Gastrocnemius medialis (tissue), 4 donors: ENCODE results near the gene CATSPER1. TPM values are rescaled to one million over a fixed set of nuclear protein-coding genes. Genes with fewer than 3 reads are reported as not detected.

Source experiments
- ATAC-seq, 2 donors: fragments of 150-250 bp; one replicate each; pipeline ENCODE4 v1.9.1; 2016
- DNase-seq, 2 donors: peaks; one replicate each; pipeline ENCODE4 v3.0.0-alpha.2; 2019
- H3K27ac ChIP-seq, 4 donors: fragments of 200-600 bp; sonication (generic); 1 replicate in 1 of 4; 2 replicates in 3 of 4; pipeline ENCODE4 v1.5.1; 2016 to 2018; ENCODE audit warnings: mild to moderate bottlenecking in 2 of 4, moderate library complexity in 1 of 4
- H3K27me3 ChIP-seq, 3 donors: fragments of 200-600 bp; sonication (generic) in 2 of 3; 1 replicate in 1 of 3; 2 replicates in 2 of 3; pipeline versions ENCODE4 v1.5.1 to v1.6.0; 2016 to 2019; ENCODE audit warnings: mild to moderate bottlenecking in 1 of 3, moderate library complexity in 1 of 3
- H3K36me3 ChIP-seq, 2 donors: fragments of 200-600 bp; sonication (generic) in 1 of 2; one replicate each; pipeline ENCODE4 v1.5.1; 2017 to 2018
- H3K4me1 ChIP-seq, 2 donors: fragments of 200-600 bp; sonication (generic) in 1 of 2; one replicate each; pipeline ENCODE4 v1.5.1; 2016 to 2017; ENCODE audit warnings: mild to moderate bottlenecking in 2 of 2
- H3K4me3 ChIP-seq, 4 donors: fragments of 200-600 bp; sonication (generic) in 3 of 4; 1 replicate in 1 of 4; 2 replicates in 3 of 4; pipeline ENCODE4 v1.5.1; 2016 to 2019; ENCODE audit warnings: mild to moderate bottlenecking in 2 of 4
- H3K9me3 ChIP-seq, 3 donors: fragments of 200-600 bp; sonication (generic) in 2 of 3; 1 replicate in 1 of 3; 2 replicates in 2 of 3; pipeline ENCODE4 v1.5.1; 2016 to 2019
- POLR2A ChIP-seq, 2 donors: fragments of 450-650 bp; IDR thresholded peaks; one replicate each; pipeline ENCODE4 v1.6.1; 2017; ENCODE audit warnings: antibody characterized with exemption in 2 of 2, mild to moderate bottlenecking in 2 of 2, moderate library complexity in 2 of 2
- in situ Hi-C, 4 donors: fragments of 200-750 bp; cut with MboI; loops; one replicate each; pipeline versions ENCODE4 v1.15.0 to v1.8.0; 2017; ENCODE audit warnings: low sequenced_read_pairs in 4 of 4
- intact Hi-C: fragments of 100-400 bp; cut with DNase I; formaldehyde crosslinking; loops from one replicate; pipeline ENCODE4 v1.15.1; 2023; ENCODE audit warnings: low total_unique reads
- total RNA-seq, 4 donors: library from RNA; depleted of rRNA; stranded (reverse); fragments of >200 nt; gene quantifications; one replicate each; pipeline versions ENCODE4 v1.1.0 to v1.2.3, GENCODE V29; 2016
- TF ChIP-seq, protein P1 (sequence below), 5 experiments: fragments of 450-650 bp in 3 of 5; fragments of 200-600 bp in 2 of 5; sonication (generic) in 2 of 5; IDR thresholded peaks in 4 of 5; conservative IDR thresholded peaks in 1 of 5; 1 replicate in 4 of 5; 2 replicates in 1 of 5; pipeline ENCODE4 v1.5.1; 2016 to 2019; ENCODE audit warnings: antibody characterized with exemption in 5 of 5, mild to moderate bottlenecking in 3 of 5, moderate library complexity in 3 of 5

CATSPER1 gene
- total RNA-seq, 4 donors from 2014 or later = not detected

DNA sequence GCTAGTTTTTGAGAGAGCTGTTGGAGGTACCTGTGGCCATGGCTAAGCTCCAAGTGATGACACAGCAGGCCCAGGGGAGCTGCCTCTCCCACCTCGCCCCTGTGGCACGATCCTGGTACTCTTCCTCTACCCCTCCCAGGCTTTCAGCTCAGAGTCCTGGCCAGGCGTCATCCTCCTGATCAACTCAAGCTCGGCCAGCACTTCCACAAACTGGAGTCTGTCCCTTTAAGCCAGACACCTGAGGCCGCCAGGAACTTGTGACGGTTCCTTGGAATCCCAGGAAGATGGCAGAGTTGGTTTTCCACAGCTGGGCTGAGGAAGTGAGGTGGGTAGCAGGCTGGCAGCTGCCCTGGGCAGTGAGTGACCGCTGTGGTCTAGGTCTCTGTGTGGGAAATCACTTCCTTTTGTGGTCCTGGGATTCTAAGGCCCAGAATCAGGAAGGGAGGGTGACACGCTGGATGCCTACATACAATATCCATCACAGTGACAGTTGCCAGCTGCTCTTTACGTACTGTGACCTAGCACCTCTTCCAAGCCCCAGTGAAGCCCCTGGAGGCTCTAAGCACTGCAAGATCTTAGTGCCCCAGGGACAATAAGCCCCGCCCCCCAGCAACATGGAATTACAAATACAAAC is 17.7 kb downstream of the CATSPER1 start:
- ATAC-seq (no peak), DNase-seq (no peak)
- in situ Hi-C loops = no loop called here
- Histone ChIP-seq H3K36me3 (peaks cover 2 to 22% of the 10 kb centered on the region in 2 donors), H3K4me3 (no peak overlapping the region), H3K4me1 (peaks cover 8 to 27% of the 10 kb centered on the region in 2 donors), H3K27ac (no peak overlapping the region), H3K9me3 (no peaks in the 10 kb centered on the region), H3K27me3 (peaks cover 12 to 18% (median 17%) of the 10 kb centered on the region in 3 donors)
- intact Hi-C loops = no loop called here
- TF ChIP-seq, protein P1, sequence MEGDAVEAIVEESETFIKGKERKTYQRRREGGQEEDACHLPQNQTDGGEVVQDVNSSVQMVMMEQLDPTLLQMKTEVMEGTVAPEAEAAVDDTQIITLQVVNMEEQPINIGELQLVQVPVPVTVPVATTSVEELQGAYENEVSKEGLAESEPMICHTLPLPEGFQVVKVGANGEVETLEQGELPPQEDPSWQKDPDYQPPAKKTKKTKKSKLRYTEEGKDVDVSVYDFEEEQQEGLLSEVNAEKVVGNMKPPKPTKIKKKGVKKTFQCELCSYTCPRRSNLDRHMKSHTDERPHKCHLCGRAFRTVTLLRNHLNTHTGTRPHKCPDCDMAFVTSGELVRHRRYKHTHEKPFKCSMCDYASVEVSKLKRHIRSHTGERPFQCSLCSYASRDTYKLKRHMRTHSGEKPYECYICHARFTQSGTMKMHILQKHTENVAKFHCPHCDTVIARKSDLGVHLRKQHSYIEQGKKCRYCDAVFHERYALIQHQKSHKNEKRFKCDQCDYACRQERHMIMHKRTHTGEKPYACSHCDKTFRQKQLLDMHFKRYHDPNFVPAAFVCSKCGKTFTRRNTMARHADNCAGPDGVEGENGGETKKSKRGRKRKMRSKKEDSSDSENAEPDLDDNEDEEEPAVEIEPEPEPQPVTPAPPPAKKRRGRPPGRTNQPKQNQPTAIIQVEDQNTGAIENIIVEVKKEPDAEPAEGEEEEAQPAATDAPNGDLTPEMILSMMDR (IDR thresholded peaks at IDR 0.05 in 4 of 5, conservative IDR thresholded peaks at IDR 0.05 in 1 of 5) = no peak
- no peak for TF ChIP-seq POLR2A (IDR thresholded peaks at IDR 0.05)

DNA sequence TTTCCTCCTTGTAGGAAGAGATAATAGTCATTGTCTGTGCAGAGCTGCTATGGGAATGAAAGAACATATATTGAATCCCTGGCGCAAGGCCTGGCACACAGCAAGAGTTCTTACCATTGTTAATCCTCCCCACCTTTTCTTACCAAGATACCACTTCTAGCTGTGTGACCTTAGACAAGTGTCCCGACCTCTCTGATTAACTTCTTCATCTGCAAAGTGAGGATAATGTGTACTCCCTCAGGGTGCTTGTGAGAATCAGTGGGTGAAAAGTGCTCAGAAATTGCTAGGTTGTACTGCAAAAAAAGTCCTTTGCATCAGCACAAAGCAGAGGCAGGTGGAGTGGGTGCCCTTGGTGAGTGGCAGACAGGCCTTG is 18.2 kb downstream of the CATSPER1 start:
- H3K27me3 ChIP-seq = peaks cover 8 to 15% (median 15%) of the 10 kb centered on the region in 3 donors
- no peak overlapping the region for H3K27ac ChIP-seq
- peaks cover 13 to 32% of the 10 kb centered on the region in 2 donors for H3K4me1 ChIP-seq
- DNase-seq (no peak), ATAC-seq (no peak)
- intact Hi-C loops (no loop called here), in situ Hi-C loops (no loop called here)
- H3K9me3 ChIP-seq = no peaks in the 10 kb centered on the region
- no peak overlapping the region for H3K4me3 ChIP-seq
- TF ChIP-seq, protein P1 (IDR thresholded peaks at IDR 0.05 in 4 of 5, conservative IDR thresholded peaks at IDR 0.05 in 1 of 5) = no peak
- TF ChIP-seq POLR2A (IDR thresholded peaks at IDR 0.05) = no peak
- H3K36me3 ChIP-seq = peaks cover 2 to 24% of the 10 kb centered on the region in 2 donors

DNA sequence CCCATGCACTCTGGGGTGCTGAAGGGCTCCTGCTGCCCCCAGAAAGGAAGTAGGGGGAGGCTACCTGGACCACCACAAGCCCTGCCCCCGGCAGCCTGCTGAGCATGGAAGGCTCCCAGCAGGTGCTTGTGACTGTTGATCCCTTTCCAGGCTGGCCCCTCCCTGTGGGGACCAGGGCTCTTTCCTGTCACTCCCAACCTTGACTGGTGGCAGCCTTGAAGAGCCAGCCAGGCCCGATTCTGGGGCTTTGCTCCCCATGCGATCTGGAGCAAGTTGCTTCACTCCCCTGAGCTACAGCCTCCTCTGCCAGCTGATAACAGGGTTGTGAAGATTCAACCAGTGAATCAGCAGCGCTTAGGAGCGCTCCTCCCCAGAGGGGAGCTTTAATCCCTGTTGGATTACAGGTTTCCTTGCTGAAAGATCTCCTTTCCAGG is 19.1 kb downstream of the CATSPER1 start:
- no peak for ATAC-seq
- Histone ChIP-seq H3K27ac (peak overlapping the region; percentile 5 to 97 (median 47)), H3K36me3 (peaks cover 2 to 24% of the 10 kb centered on the region in 2 donors), H3K4me1 (peaks cover 15 to 34% of the 10 kb centered on the region in 2 donors), H3K9me3 (no peaks in the 10 kb centered on the region), H3K27me3 (peaks cover 3 to 9% (median 8%) of the 10 kb centered on the region in 3 donors), H3K4me3 (no peak overlapping the region)
- in situ Hi-C loops (no loop called here), intact Hi-C loops (no loop called here)
- no peak for DNase-seq
- TF ChIP-seq, protein P1 (IDR thresholded peaks at IDR 0.05 in 4 of 5, conservative IDR thresholded peaks at IDR 0.05 in 1 of 5) = no peak
- TF ChIP-seq POLR2A (IDR thresholded peaks at IDR 0.05) = no peak

DNA sequence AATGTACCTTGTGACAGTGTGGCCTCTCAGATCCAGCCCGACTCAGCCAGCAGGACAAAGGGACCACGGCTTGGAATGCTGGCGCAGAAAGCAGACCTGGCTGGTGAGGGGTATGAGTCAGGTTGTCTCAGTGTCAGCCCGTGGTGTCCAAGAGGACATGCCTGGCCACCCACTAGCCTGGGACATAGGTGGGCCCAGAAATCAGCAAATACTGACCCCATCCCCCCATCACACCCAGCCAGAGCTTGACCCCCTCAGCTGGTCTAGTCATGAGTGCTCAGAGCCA is 19.4 kb downstream of the CATSPER1 start:
- peaks cover 3 to 5% (median 4%) of the 10 kb centered on the region in 3 donors for H3K27me3 ChIP-seq
- H3K27ac ChIP-seq = peak overlapping the region; percentile 5 to 97 (median 47)
- ATAC-seq (no peak), DNase-seq (peak in 1 of 2 donors; percentile 51)
- peaks cover 2 to 24% of the 10 kb centered on the region in 2 donors for H3K36me3 ChIP-seq
- intact Hi-C loops = no loop called here
- no peak for TF ChIP-seq POLR2A (IDR thresholded peaks at IDR 0.05)
- TF ChIP-seq, protein P1 (IDR thresholded peaks at IDR 0.05 in 4 of 5, conservative IDR thresholded peaks at IDR 0.05 in 1 of 5) = no peak
- H3K4me3 ChIP-seq = no peak overlapping the region
- in situ Hi-C loops = no loop called here
- H3K4me1 ChIP-seq = peaks cover 15 to 34% of the 10 kb centered on the region in 2 donors
- H3K9me3 ChIP-seq = no peaks in the 10 kb centered on the region
